Daoy (cell line): ENCODE measurements around the gene NTN3. TPM values are rescaled to one million over a fixed set of nuclear protein-coding genes. Genes with fewer than 3 reads are reported as not detected.
"Not testable (repeated sequence)": the region's sequence is repeated elsewhere in the genome, so short reads cannot be mapped to it uniquely, and the experiment has no call there.

ENCODE experiments used
- DNase-seq: peaks from one replicate; pipeline ENCODE4 v3.0.0-alpha.2; 2015; ENCODE audit warnings: low read depth
- total RNA-seq: library from RNA; depleted of rRNA; stranded (reverse); fragments of >200 nt; shearing (Covaris generic); gene quantifications from 2 replicates; pipeline ENCODE4 v1.2.3, GENCODE V29; 2014; rRNA removed

NTN3 gene
- total RNA-seq: not detected in 2 replicates

DNA sequence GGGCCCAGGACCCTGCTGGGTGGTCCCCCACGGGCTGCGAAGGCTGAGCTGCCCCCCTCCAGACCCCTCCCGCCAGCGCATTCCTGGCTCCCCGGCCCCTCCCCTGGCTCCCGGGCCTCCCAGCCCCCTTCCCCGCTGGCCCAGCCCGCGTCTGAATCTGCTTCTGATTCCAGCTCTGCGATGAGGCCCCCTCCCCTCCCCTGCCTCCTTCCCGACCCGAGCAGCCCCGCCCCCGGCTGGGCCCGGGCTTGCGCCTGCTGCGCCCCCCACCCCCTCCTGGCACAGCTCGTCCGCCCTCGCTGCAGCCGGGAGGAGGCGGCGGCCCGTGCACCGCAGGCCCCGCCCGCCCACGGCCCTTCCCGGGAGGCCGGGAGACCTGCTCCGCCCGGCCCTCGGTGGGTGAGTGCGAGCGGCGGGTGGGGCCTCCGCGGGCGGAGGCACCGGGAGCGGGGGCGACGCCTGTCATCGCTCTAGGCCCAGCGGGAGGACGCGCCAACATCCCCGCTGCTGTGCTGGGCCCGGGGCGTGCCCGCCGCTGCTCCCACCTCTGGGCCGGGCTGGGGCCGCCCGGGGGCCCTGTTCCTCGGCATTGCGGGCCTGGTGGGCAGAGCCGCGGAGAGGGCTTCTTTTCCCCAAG is at the start of gene NTN3:
NTN3 (plus strand) TSS at position 282 of the 637 bp plus-strand sequence. CDS start 405 bp downstream, outside the sequence.
- DNase-seq: no peak

DNA sequence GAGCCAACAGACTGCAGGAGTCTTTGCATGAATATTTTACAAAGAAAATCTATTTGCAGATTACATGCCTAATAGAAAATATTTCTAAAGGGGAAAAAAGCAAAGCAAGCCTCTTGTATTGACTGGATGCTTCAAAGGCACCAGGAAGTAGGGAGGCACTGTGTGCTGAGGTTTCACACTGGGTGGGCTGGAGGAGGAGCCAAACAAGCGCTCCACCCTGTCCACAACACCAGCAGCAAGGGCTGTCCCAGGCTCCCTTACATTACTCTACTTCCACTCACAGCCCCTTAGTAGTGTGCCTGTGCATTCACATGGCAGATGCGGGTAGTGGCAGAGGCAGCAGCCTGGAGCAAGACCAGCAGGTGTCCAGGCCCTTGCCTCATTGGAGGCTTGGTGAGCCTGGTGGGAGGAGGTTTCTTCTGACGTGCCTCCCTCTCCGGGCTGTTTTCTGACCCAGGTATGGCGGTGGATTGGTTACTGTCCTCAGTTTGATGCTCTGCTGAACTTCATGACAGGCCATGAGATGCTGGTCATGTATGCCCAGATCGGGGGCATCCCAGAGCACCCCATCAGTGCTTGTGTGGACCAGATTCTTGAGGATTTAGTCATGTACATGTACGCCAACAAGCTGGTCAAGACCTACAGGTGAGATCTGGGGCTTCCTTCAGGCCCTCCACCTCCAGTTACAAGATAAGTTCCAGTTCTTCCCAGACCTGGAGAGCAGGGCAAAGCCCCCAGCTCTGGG is 48.8 kb upstream of the NTN3 start:
- DNase-seq: no peak

DNA sequence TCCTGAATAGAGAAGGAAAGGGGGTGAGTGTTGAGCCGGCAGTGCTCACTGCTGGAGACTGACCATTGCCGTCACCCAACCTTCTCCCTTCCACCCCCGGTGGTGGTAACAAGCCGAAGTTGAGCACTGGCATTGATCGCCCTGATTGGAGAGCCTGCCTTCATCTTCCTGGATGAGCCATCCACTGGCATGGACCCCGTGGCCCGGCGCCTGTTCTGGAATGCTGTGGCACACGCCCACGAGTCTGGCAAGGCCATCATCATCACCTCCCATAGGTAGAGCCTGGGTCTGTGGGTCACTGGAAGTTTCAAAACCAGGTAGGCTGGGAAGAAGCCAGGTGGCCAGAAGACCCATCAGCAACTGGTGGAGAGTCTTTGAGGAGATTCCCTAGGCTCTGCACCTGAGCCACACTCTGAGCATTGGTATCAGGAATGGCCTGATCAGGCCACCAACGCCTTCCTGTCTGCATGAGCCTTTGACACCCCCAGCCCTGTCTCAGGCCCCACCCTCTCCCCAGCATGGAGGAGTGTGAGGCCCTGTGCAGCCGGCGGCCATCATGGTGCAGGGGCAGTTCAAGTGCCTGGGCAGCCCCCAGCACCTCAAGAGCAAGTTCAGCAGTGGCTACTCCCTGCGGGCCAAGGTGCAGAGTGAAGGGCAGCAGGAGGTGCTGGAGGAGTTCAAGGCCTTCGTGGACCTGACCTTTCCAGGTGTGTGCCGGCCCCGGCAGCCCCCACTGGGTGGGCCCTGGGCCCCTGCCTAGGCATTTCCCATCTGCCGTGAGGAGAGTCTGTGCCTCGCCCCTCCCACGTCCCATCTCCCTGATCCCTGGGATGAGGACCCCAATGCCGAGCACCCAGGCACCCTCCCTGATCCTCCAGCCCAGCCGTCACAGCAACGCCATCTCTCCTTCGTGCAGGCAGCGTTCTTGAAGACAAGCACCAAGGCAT is 46.8 kb upstream of the NTN3 start:
- no peak for DNase-seq

DNA sequence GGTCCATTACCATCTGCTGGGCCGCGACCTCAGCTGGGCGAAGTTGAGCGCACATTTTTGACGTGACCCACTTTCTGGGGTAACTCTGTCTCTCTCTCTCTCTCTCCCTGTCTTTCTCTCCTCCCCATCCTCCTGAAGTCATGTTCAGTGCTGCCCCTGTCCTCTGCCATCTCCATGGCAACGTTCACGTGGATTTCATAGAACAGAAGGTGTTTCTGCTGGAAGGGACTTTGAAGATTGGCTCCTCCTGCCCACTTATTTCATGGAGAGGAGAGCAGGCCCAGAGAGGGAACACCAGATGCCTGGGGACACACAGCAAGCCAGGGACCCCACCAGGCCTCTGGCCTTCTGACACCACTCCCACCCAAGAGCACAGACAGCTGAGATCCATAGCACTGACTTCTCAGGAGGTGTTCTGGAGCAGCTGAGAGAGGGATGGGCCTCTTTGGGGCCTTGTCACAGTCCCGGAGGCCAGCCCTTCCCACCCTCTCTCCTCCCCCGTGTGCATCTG is 46.0 kb upstream of the NTN3 start:
- no peak for DNase-seq

DNA sequence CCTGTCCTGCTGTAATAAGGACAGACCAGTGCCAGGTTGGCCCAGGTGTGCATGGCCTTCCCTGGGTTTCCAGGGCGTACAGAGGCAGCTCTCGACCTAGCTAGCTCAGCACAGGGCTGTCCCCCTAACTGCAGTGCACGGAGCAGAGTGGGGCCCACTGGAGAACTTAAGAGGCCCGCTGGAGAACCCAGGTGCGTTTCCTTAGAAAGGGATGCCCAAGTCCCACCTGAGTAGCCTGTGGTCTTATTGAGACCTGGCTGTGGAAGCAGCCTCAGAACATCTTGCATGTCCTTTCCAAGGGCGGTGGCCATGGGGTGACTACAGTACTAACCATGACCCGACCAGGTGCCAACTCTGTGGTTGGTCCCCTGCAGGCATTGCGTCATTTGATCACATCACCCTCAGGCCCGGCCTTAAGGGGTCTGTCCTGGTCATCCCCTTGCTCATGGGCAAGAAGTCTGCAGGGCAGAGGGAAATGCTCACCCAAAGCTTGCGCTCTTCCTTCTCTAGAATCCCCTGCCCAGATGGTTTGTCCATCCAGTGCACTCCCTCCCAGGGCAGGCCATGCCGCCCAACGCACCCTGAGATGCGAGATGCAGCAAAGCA is 45.2 kb upstream of the NTN3 start:
- DNase-seq: no peak

DNA sequence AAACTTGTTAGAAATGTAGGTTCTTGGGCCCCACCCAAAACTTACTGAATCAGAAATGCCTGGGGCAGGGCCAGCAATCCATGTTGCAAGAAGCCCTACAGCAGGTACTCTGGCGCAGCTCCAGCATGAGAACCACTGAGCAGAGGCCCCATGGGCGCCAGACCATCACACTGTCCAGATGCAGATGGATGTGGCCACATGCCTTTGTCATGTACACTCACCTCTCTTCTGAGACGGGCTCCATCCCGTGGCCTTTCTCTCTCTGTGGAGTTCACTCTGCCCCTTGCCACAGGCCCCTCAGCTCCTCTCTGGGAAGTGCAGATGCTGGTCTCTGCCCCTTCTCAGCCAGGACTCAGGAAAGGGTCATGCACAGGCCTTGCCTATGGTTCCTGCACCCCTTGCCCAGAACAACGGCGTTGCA is 44.1 kb upstream of the NTN3 start:
- DNase-seq: no peak

DNA sequence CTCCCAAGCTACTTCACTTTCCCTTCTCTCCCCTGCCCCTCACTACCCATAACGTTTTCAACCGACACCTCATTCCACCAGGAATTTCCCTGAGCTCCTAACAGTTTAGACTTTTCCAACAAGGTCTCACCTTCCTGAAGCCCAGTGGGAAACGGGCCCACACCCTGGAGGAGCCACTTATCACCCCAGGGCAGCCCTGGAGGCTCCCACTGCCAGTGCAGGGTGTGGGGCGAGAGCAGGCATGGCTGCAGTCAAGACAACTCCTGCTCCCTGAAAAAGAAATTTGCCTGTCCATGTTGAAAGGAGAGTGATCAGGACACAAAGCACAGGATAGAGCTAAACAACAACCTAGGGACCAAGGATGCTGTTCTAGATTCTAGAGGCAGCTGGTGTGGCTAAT is 43.6 kb upstream of the NTN3 start:
- DNase-seq: no peak

DNA sequence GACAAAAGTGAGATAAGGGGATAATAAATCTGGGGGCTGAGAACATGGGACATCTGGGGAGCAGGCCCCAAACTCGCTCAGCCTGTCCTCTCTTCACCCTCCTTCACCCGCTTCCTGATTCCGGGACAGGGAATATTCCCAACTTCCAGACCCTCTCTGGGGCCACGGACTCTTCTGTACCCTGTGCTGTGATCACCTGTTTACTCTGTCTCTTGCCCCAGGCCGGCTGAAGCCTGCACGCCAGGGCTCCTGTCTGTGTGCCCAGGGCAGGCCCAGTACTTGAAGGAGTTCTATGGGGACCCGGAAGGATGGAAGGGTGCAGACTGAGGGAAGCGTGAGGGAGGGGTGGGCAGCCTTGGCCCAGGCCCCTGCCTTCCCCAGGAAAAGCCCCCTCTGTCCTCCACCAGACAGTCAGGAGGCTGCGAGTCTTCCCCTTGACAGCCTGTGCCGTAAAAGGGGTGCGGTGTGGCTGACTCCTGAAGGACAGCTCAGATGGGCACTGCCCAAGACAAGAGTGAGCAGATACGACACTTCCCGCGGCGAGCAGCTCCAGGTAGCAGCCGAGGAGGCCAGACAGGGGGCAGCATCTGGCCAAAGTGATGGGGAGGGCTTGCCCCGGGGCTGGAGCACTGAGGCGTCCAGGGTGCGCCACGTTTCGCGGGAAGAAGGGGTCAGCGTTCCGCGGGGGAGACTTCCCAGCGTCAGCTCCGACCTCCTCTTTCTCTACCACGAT is 42.9 kb upstream of the NTN3 start:
- peak; percentile 26 for DNase-seq

DNA sequence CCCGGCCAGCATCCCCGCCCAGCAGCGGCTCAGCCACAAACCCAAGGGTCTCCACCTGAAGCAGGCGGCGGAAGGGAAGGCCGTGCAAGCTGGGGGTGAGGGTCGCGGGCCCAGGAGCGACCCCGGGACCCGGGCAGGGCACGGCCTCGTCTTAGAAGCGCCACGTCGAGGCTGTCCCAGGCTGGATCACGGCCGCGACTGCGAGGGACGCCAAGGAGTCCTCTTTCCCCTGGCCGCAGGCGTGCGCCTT is 42.4 kb upstream of the NTN3 start:
- no peak for DNase-seq

DNA sequence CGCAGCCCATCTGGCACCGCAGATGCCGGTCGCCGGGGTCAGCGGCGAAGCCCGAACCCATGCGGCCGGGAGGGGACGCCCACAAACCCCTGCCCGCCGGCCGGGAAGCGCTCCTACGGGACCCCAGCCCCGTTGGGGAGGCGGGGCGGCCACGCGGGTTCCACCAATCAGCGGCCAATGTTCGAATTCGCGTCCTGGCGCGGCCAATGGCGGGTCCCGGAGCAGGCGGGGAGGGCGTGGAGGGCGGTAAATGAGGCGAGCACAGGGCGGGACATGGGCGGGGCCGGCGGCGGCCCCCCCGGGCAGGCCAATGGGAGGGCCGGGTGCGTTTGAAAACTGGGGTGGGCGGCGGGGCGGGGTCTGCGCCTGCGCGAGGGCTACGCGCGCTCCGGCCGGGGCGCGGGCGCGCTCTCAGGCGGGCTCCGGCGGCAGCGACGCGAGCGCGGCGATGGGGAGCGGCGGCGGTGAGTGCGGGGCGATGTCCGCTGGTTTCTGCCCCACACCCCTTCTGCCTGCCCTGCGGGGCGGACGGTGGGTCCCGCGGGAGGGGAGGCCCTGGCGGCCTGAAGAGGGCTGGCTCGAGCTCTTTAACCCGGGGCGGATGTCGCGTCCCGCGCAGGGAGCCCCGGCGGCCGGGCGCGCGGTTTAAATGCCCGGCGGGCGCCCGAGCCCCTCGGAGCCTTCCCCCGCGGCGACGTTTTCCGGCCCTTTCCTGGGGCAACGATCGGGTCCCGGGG is 41.9 kb upstream of the NTN3 start, which contains the start of gene CCNF:
CCNF (plus strand) TSS at position 414 of the 737 bp plus-strand sequence; CDS start at position 449, 35 bp downstream.
- peak; percentile 96 for DNase-seq

DNA sequence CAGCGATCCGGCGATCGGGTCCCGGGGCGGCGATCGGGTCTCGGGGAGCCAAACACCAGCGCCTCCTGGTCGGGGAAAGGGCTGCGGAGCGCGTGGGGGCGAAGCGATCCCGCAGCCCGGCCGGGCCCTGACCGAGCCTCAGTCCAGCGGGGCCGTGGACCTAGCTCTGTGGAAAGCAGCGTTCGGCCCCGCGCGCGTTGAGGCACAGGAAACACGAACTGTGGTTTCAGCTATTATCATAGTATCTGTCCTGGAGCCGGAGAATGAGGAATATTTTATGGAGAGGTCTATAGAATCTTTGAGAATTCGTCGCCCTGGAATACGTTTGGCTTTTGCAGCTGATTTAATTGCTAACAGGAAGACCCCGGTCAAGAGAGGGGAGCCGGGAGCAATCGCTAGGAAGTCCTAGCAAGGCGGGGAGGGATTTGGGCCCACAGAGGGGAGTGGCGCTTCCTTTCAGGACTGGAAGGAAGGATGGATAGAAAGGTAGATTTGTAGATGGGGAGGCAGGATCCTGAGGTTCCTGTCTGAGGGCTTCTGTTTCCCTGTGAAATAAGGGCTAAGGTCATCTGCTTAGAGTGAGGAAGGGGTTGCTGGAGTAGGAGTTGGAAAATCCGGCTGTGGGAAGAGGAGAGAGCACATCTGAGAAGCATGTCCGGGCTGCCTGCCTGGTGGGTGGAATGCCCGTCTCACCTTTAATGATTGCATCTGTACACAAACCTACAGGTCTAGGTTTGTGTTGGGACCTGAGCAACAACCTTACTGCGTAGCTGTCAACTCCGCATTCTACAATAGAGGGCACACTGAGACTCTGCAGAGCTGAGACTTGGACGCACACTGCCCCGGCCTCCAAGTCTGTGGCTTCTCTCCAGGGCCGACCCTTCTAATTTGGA is 41.1 kb upstream of the NTN3 start:
- no peak for DNase-seq

DNA sequence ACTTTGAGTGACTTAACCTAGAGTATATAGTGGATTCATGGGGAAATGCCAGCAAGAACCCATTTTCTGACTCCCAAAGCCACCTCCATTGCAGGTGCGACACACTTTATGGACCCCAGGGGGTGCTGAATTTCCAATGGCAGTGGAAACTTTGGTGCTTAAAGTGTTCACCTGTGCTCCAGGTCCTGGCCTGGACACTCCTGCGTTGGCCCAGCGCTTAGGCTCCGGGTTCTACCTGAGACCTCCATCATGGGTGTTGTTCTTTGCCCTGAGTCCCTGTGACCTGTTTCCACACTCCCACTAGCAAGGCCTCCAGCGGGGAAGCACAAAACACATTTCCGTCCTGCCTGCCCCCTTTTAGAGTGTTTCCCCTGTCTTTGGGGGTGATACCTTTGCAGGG is 38.8 kb upstream of the NTN3 start:
- DNase-seq: no peak

DNA sequence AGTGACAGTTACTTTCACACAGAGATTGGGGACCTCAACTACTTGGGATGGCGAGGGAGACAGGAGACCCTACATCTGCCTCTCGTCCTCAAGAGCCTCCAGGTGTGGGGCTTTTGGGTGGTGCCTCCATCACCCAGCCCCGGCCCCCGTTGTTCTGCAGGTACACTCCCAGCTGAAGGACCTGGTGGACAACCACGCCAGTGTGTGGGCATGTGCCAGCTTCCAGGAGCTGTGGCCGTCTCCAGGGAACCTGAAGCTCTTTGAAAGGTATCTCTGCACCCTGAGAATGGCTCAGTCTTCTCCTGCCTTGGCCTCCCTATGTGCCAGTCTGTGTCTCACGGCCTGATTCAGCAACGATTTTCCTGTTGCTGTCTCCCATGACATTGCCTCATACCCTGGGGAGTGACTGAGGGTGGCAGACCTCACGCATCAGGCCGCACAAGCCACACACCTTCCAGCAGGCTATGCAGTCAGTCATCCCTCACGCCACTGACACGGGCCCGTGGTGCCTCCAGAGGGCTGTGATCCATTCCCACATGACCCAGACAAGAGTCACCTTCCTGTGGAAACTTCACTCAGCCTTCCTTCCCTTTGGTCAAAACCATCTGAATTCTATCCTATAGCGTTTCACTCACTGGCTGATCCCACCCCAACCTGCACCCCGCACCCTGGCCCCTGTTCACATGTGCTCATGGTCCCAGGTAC is 38.1 kb upstream of the NTN3 start:
- no peak for DNase-seq

DNA sequence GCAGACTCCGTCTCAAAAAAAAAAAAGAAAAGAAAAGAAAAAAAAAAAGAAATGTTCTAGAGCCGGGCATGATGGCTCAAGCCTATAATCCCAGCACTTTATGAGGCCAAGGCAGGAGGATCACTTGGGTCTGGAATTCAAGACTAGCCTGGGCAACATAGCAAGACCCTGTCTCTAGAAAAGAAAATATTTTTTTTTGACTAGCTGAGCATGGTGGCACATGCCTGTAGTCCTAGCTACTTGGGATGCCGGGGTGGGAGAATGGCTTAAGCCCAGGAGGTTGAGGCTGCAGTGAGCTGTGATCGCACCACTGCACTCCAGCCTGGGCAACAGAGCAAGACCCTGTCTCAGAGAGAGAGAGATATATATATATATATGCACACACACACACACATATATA is 35.9 kb upstream of the NTN3 start:
- not testable (repeated sequence) for DNase-seq

DNA sequence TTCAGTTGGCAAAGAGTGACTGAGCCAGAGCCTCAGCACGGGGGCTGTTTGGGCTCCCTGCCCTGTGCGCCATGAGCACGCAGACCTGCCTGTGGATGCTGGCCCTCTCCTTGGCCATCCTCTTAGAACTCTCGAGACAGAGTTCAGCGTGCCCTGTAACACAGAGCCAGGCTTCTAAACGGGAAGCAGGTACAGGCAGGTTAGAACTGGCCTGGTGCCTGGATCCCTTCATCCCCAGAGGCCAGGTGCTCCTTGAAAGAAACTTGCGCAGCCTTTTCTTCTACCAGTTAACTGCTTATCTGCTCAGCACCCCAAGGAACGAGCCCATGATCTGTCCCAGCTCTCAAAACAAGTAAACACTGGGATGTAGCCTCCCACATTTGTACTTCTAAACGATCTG is 35.0 kb upstream of the NTN3 start:
- no peak for DNase-seq

DNA sequence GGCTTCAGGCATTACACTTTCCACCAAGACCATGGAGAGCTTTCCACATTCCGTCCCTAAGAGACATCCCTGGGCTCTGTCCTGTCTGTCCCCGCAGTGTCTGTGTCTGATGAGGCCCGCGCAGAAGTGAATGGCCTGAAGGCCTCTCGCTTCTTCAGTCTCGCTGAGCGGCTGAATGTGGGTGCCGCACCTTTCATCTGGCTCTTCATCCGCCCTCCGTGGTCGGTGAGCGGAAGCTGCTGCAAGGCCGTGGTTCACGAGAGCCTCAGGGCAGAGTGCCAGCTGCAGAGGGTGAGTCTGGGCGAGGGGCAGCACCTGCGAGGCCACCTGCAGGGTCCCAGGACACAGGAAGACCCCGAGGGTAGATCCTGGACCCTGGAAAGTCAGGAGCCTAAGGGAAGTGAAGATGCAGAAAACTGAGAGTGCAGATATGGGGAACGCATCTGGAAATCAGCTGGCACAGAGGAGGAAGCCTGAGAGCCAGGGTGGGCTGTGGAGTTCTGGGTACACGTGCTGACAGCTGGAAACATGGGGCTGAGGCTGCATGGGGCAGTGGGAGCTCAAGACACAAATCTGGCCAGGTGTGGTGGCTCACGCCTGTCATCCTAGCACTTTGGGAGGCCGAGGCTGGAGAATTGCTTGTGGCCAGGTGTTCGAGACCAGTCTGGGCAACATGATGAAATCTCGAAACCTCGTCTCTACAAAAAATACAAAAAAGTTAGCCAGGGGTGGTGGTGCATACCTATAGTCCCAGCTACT is 33.9 kb upstream of the NTN3 start:
- no peak for DNase-seq

DNA sequence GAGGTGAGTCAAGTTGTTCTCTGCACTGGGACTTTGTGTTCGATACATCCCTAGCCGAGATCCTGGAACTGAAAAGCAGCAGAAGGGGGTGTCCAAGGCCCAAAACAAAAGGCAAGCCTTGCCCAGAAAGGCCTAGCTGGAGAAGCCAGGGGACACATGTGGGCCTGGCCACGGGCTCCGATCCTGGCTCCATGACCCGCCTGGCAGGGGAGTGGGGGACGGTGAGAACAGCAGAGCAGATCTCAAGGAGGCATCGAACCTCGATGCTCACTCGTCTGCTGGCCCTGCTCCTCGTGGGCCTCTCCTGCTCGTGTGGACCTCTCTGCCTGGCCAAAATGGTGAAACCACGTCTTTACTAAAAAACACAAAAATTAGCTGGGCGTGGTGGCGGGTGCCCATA is 33.0 kb upstream of the NTN3 start:
- no peak for DNase-seq

DNA sequence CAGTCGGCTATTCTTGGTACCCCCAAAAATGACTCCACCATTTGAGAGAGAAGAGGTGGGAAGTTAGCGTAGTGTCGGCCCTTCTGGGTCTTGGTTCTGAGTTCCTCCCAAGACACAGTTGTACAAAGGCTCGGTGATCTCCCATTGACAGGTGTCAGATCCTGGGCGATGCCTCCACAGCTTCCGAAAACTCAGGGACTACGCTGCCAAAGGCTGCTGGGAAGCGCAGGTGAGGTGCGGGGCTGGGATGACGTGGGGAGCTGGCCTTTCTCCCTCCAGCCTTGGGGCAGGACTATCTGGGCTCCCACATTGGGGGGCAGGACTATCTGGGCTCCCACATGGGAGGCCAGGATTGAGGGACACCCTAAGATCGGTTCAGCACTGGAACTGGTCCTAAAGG is 31.5 kb upstream of the NTN3 start:
- no peak for DNase-seq
